Loucy (cell line): ENCODE measurements around the gene MKRN2.

Experiments used
- H2AFZ ChIP-seq: fragments of 200-600 bp; sonication (generic); 2 replicates; pipeline ENCODE4 v1.6.0; 2016; ENCODE audit warnings: antibody characterized with exemption, mild to moderate bottlenecking, low read length, moderate library complexity
- H3F3A ChIP-seq: fragments of 200-600 bp; 2 replicates; pipeline ENCODE4 v1.6.0; 2016; ENCODE audit warnings: antibody characterized with exemption, low read depth, mild to moderate bottlenecking
- H3K27me3 ChIP-seq: fragments of 200-600 bp; sonication (generic); 2 replicates; pipeline ENCODE4 v1.6.1; 2014; ENCODE audit warnings: low read length, mild to moderate bottlenecking; ENCODE audit not compliant: insufficient read depth, poor library complexity, severe bottlenecking
- H3K36me3 ChIP-seq: fragments of 200-600 bp; sonication (generic); 2 replicates; pipeline ENCODE4 v1.6.1; 2016; ENCODE audit warnings: low read length; ENCODE audit not compliant: insufficient read depth
- H3K4me1 ChIP-seq: fragments of 200-600 bp; sonication (generic); 2 replicates; pipeline ENCODE4 v1.5.1; 2014; ENCODE audit warnings: low read length, mild to moderate bottlenecking; ENCODE audit not compliant: insufficient read depth, poor library complexity, severe bottlenecking
- H3K4me2 ChIP-seq: fragments of 200-600 bp; sonication (generic); 2 replicates; pipeline ENCODE4 v1.6.0; 2014; ENCODE audit warnings: antibody characterized with exemption, low read length, low read depth, mild to moderate bottlenecking; ENCODE audit not compliant: poor library complexity, severe bottlenecking
- H3K4me3 ChIP-seq: fragments of 200-600 bp; sonication (generic); 2 replicates; pipeline ENCODE4 v1.5.1; 2014; ENCODE audit warnings: low read length, mild to moderate bottlenecking, mixed read lengths; ENCODE audit not compliant: poor library complexity, severe bottlenecking
- H3K79me2 ChIP-seq: fragments of 200-600 bp; sonication (generic); 2 replicates; pipeline ENCODE4 v1.6.1; 2014; ENCODE audit warnings: low read length; ENCODE audit not compliant: insufficient read depth
- H3K9ac ChIP-seq: fragments of 200-600 bp; sonication (generic); 2 replicates; pipeline ENCODE4 v1.6.0; 2014; ENCODE audit warnings: mild to moderate bottlenecking, low read depth, low read length, moderate library complexity; ENCODE audit not compliant: poor library complexity, severe bottlenecking
- H3K9me2 ChIP-seq: fragments of 200-600 bp; sonication (generic); replicated peaks from 2 replicates; pipeline ENCODE4 v1.6.1; 2016; ENCODE audit warnings: low read depth, low read length, mixed read lengths
- H3K9me3 ChIP-seq: fragments of 200-600 bp; sonication (generic); 2 replicates; pipeline ENCODE4 v1.6.1; 2014; ENCODE audit warnings: mild to moderate bottlenecking, antibody characterized with exemption, low read length, low read depth; ENCODE audit not compliant: insufficient read depth
- H4K20me1 ChIP-seq: fragments of 200-600 bp; sonication (generic); 2 replicates; pipeline ENCODE4 v1.6.0; 2014; ENCODE audit warnings: antibody characterized with exemption, low read length, mild to moderate bottlenecking; ENCODE audit not compliant: insufficient read depth, poor library complexity, severe bottlenecking
- EZH2phosphoT487 ChIP-seq: fragments of 200-600 bp; IDR thresholded peaks from 2 replicates; pipeline ENCODE4 v1.6.1; 2018; ENCODE audit warnings: antibody characterized with exemption, mild to moderate bottlenecking, moderate library complexity, borderline replicate concordance
- TF ChIP-seq, protein P1 (sequence below): fragments of 200-600 bp; sonication (generic); conservative IDR thresholded peaks from 2 replicates; pipeline ENCODE4 v1.5.1; 2014; ENCODE audit warnings: mild to moderate bottlenecking, antibody characterized with exemption, low read length

MKRN2 gene

DNA sequence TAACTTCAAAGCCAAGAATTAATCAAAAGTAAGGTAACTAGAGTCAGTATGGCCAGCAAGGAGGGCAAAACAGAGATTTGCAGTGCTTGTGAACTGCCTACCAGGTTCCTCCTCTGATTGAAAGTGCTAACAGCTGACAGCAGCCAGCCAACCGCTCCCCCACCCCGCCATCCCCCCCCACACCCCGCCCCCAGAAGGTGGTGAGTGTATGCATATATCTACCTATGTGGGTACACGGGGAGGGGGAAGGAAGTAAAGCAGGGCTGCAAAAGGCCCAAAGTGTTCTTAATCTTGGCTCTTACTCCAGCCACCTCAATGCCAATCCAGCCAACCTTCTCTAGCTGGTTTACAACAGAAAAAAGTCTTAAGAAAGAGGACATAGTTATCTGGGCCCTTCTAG, 56.4 kb downstream of the MKRN2 start:
- H3F3A ChIP-seq = no peaks in the 10 kb centered on the region; the same call in 1 of the 2 replicates
- no peaks in the 10 kb centered on the region for H3K9me2 ChIP-seq
- H2AFZ ChIP-seq = no peak overlapping the region
- peaks cover 87% of the 10 kb centered on the region for H3K36me3 ChIP-seq
- H3K79me2 ChIP-seq = peaks cover 55% of the 10 kb centered on the region; the same call in 1 of the 2 replicates
- H3K9ac ChIP-seq = no peak overlapping the region
- H3K4me2 ChIP-seq = no peak overlapping the region
- no peaks in the 10 kb centered on the region for H3K27me3 ChIP-seq
- no peaks in the 10 kb centered on the region for H3K9me3 ChIP-seq
- TF ChIP-seq, protein P1, sequence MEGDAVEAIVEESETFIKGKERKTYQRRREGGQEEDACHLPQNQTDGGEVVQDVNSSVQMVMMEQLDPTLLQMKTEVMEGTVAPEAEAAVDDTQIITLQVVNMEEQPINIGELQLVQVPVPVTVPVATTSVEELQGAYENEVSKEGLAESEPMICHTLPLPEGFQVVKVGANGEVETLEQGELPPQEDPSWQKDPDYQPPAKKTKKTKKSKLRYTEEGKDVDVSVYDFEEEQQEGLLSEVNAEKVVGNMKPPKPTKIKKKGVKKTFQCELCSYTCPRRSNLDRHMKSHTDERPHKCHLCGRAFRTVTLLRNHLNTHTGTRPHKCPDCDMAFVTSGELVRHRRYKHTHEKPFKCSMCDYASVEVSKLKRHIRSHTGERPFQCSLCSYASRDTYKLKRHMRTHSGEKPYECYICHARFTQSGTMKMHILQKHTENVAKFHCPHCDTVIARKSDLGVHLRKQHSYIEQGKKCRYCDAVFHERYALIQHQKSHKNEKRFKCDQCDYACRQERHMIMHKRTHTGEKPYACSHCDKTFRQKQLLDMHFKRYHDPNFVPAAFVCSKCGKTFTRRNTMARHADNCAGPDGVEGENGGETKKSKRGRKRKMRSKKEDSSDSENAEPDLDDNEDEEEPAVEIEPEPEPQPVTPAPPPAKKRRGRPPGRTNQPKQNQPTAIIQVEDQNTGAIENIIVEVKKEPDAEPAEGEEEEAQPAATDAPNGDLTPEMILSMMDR = no peak
- TF ChIP-seq EZH2phosphoT487 = no peak
- peaks cover 7% of the 10 kb centered on the region for H3K4me1 ChIP-seq
- H4K20me1 ChIP-seq = peaks cover 48% of the 10 kb centered on the region
- no peak overlapping the region for H3K4me3 ChIP-seq

DNA sequence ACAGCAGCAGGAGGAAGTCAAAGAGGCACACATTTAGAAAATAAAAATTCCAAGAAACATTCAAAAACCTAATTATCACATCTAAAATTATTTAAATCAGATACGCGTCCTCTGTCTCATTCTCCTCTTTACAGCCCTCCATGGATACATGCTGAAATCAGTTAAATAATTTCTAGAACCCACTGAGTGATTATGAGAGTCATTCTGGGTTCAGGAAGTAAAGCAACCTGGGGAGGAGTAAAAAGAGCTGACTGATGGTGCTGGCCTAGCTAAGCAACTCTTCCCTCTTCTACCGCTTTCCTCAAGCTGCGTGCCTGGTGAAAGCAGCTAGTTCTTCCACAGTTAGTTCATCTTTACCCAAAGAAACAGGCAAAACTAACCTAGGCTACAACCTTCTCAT, 58.4 kb downstream of the MKRN2 start:
- Histone ChIP-seq H2AFZ (no peak overlapping the region), H3K9me3 (no peaks in the 10 kb centered on the region), H3K4me1 (peaks cover 7% of the 10 kb centered on the region), H3K27me3 (no peaks in the 10 kb centered on the region), H3K4me2 (no peak overlapping the region), H3K4me3 (no peak overlapping the region), H3K79me2 (peaks cover 69% of the 10 kb centered on the region), H3K36me3 (peaks cover 73% of the 10 kb centered on the region), H4K20me1 (peaks cover 53% of the 10 kb centered on the region), H3K9me2 (no peaks in the 10 kb centered on the region), H3K9ac (no peak overlapping the region), H3F3A (no peaks in the 10 kb centered on the region; the same call in 1 of the 2 replicates)
- TF ChIP-seq, protein P1 = no peak
- TF ChIP-seq EZH2phosphoT487 = no peak

DNA sequence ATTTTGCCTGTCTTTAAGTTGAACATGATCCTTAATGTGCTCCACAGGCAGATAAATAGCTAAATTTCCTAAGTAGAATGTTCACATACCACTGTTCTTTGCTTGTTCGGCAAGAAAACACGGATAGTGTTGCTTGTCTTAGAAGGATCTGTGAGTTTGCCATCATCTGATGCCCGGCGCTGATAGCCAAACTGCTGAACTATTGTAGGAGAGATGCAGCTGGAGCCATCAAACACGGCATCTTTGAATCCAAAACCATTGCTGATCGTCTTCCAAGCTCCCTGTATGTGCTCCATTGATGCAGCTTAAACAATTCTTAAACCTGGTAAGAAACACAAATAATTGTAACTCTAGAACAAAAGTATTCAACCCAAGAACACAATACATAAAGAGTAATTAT, 61.5 kb downstream of the MKRN2 start:
- H3K36me3 ChIP-seq = peaks cover 53% of the 10 kb centered on the region
- H3K9me2 ChIP-seq = no peaks in the 10 kb centered on the region
- H3K9me3 ChIP-seq = no peaks in the 10 kb centered on the region
- peaks cover 63% of the 10 kb centered on the region for H4K20me1 ChIP-seq
- H3K4me3 ChIP-seq = no peak overlapping the region
- H3K27me3 ChIP-seq = no peaks in the 10 kb centered on the region
- no peak for TF ChIP-seq EZH2phosphoT487
- TF ChIP-seq, protein P1 = no peak
- peaks cover 4% of the 10 kb centered on the region for H3K4me1 ChIP-seq
- peaks cover 73% of the 10 kb centered on the region for H3K79me2 ChIP-seq
- H3K4me2 ChIP-seq = no peak overlapping the region
- no peaks in the 10 kb centered on the region; the same call in 1 of the 2 replicates for H3F3A ChIP-seq
- H2AFZ ChIP-seq = no peak overlapping the region
- H3K9ac ChIP-seq = no peak overlapping the region
